GM19452 (cell line): ENCODE results near the gene NAALADL1.
A peak's percentile ranks its signal among the peaks of the same experiment; 100 is the strongest.
"Not testable (repeated sequence)": the region's sequence is repeated elsewhere in the genome, so short reads cannot be mapped to it uniquely, and the experiment has no call there.

ENCODE experiments used
- ATAC-seq: cut with Tn5 transposase; IDR thresholded peaks from one replicate; pipeline ENCODE4 v1.9.1; 2021; ENCODE audit not compliant: unreplicated experiment

The NAALADL1 gene

DNA sequence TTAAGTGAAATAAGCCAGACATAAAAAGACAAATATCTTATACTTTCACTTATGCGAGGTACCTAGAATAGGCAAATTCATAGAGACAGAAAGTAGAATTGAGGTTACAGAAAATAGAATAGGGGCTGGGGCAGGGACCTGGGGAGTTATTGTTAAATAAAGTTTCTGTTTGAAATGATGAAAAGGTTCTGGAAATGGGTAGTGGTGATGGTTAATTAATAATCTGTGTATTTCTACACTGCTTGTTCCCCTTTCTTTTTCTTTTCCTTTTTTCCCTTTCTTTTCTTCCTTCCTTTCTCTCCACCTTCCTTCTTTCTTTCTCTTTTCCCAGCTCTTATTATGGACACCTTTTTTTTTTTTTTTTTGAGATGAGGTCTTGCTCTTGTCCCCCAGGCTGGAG is 2.8 kb downstream of the NAALADL1 start:
- no peak for ATAC-seq

DNA sequence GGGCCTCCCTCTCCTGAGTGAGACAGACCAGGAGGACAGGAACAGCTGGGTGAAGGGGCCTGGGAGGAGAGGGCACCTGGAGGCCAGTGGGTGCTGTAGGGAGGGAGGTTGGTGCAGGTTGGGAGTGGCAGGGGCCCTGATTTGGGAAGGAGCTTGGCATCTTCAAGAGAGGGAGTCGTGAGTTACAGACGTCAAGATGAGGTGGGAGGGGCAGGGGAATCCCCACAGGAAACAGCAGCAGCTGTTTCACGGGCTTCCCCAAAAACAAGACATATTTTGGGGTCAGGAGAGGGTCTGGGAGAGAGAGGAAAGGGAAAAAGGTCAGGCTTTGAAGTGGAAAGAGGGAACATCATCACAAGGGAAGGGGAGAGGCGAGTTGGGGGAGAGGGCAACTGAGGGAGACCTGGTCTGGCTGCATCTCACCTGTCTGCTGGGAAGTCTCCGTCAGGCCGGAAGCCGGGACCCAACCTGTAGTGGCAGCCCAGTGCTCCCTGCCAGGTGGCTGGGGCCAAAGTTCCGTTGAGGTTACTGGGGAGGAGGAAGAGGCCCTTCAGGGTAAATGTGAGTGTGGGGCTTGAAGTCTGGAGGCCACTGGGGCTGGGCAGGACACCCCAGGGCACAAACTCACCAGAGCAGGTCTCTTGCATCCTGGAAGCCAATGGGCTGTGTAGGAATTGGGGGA is 4.4 kb downstream of the NAALADL1 start:
- ATAC-seq, result no peak

DNA sequence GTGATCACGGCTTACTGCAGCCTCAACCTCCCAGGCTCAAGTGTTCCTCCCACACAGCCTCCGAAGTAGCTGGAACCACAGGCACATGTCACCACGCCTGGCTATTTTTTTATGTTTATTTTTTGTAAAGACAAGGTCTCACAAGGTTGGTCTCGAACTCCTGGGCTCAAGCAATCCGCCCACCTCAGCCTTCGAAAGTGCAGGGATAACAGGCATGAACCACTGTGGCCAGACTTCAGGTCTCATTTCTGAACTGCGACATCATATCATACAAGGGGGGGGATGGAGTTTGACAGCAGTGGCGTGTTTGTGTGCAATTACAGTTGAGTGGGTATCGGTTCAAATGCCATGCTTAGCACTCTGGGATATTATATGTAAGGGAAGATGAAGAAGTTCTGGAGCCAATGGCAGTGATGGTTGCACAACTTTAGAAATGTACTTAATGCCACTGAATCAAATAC is 6.9 kb downstream of the NAALADL1 start:
- ATAC-seq, result no peak

DNA sequence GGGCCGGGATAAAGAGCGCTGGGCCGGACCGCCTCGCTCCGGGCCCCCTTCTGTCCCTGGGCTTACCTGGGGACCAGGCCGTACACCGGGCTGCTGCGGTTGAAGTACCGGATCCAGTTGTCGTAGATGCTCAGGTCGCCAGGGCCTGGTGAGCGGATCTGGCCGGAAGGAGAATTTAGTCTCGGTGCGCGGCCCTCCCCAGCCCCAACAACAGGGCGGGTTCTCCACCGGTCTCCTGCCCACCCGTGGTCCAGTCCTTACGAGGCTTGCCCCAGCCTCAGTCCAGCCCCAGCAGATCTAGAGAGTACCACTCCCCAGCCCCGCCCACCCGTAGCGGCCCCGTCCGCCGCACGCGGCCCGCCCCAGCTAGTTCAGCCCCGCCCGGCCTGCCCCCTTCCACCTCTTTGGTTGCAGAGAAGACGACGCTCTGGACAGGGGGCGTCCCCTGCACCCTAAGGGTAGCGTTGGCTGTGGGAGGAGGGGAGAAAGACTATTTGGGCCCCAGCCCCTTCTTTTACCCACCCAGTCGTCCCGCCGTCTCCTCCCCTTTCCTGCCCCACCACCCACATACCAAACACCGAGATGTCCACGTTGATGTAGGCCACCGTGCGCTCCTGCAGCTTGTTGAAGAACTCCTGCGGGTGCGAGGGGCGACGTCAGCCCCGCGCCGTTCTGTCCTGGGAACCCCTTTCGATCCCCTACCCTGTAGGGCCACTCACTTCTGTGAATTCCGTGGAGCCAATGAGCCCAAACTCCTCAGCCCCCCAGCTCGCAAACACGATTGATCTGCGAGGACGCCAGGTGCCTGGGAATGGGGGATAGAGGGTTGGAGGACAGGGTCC is 10.6 kb downstream of the NAALADL1 start:
- ATAC-seq, result no peak

DNA sequence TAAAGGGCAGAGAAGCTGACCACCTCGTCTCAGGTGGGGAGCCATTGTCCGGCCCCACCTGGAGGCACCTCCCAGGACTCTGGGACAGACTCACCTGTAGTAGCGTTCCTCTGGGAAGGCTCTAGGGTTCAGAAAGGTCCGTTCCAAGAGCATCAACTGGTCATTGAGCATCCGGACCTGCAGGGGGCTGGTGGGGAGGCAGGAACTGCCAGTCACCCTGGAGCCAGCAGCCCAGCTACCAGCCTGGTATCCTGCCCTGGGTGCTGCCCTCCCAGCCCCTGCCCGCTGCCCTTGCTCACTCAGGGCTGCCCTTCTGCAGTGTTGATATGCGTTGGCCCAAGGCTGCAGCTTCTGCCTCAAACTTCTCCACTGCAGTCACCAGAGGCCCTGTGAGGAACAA is 12.6 kb downstream of the NAALADL1 start:
- ATAC-seq, result no peak

DNA sequence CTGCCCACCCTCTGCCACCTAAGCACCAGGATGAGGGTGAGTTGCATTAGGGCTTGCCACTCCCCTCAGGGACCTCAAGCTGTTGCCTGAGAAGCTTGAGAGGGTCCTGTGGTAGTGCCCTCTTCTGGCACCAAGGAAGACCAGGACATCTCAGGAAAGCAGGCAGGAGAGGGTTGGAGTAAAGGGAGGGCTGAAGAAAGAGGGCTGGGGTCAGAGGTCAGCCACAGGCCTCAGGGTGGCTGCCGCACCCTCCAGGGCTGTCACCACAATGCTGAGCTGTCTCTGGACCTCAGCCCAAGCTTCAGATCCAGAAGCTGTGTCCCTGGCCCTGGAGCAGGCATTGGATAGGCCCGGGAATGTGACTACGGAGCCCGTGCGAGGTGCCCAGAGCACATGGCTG is 13.3 kb downstream of the NAALADL1 start:
- ATAC-seq, result no peak

DNA sequence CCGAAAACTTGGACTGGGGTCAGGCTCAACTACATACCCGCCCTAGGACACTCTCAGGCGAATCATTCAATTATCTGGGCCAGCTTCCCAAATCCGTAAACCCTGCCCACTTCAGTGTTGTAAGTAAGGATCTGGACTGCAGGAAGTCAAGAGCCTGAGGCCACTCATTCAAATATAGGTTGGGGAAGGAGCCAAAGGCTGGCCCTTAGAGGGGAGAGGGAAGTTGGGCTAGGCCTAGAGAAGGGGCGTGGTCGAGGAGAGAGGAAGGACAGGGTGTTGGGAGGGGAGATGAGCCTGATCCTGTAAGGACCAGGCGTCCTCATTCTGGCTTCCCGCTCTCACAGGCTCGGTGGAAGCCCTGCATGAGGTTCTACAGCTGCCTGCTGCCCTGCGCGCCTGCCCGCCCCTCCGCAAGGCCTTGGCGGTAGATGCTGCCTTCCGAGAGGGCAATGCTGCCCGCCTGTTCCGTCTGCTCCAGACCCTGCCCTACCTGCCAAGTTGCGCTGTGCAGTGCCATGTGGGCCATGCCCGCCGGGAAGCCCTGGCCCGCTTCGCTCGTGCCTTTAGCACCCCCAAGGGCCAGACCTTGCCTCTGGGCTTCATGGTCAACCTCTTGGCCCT is 14.4 kb downstream of the NAALADL1 start:
- ATAC-seq, result no peak

DNA sequence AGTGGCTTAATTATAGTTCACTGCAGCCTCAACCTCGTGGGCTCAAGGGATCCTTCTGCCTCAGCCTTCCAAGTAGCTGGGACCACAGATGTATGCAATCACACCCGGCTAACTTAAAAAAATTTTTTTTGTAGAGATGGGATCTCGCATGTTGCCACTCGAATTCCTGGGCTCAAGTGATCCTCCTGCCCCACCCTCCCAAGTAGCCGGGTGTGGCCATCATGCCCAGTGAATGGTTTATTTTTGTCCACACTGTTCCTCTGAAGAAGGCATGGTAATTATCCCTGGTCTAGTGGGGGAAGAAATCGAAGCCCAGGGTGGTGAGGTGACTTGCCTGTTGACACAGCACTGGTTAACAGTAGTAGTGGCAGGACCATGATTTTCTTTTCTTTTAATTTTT is 15.5 kb downstream of the NAALADL1 start:
- no peak for ATAC-seq

DNA sequence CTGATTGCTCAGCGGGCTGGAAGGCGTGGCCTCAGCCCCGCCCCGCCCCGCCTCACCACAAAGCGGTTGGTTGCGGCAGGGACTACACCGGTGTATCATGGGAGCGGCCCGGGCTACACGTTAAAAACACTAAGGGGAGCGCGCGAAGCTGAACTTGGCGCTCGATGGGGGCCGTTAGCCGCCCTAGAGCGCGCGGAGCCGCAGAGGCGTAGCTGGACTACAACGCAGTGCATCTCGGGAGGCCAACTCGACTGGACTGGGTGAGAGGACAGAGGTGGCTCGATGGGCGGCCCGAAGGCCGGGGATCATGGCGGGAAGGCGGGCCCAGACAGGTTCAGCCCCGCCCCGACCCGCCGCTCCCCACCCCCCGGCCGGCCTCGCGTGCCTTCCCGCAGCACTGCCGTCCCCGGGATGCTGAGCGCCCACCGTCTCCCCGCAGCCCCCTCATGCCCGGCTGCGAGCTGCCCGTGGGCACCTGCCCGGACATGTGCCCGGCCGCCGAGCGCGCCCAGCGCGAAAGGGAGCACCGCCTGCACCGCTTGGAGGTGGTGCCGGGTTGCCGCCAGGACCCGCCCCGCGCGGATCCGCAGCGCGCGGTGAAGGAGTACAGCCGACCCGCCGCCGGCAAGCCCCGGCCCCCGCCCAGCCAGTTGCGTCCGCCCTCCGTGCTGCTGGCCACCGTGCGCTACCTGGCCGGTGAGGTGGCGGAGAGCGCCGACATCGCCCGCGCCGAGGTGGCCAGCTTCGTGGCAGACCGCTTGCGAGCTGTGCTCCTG is 17.3 kb downstream of the NAALADL1 start, which contains the start of gene SAC3D1:
TSS of gene SAC3D1 (plus strand) at position 364 of the 776 bp plus-strand sequence. CDS start at position 447, 83 bp downstream.
- peak; percentile 90 for ATAC-seq

DNA sequence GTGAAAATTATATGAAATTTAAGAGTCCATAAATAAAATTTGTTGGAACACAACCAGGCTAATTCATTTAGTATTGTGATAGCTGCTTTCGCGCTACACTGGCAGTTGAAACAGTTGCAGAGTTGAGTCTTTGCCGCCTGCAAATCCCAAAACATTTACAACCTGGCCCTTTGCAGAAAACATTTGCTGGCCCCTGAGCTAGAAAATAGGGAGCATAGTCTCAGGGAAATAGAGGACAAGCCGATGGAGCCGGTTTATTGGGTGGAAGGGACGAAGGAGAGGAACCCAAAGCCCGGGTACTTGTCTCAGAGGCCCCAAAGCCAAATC is 17.9 kb downstream of the NAALADL1 start:
- ATAC-seq, result no peak

DNA sequence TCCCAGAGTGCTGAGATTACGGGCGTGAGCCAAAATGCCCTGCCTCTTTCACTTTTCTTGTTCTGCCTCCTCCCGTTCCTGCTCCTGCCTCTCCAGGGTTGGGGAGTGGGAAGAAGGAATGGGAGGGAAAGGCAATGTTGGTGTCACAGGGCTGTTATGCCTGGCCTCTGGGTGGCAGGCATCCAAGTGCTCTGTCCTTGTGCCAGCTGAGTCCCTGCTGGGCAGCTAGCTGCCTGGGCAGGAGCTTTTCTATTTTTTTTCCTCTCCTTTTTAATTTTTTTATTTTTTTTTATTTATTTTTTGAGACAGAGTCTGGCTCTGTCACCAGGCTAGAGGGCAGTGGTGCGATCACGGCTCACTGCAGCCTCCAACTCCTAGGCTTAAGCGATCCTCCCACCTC is 21.4 kb downstream of the NAALADL1 start:
- no peak for ATAC-seq

DNA sequence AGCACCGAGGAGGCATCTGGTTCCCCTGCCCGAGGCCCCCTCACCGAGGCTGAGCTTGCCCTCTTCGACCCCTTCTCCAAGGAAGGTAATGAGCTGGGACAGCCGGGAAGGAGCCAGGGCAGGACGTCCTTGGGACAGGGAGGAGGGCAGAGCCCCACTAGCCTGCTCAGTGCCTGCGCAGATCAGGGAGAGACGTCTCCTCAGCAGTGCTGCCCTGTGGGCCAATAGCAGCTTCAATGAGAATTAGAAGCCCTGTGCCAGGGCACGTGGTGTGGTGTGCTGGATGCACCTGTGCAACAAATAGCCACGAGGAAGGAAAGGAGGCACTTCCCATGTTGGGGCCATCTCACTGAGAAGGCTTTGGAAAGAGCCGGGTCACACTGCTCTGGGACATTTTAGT is 22.8 kb downstream of the NAALADL1 start:
- no peak for ATAC-seq

DNA sequence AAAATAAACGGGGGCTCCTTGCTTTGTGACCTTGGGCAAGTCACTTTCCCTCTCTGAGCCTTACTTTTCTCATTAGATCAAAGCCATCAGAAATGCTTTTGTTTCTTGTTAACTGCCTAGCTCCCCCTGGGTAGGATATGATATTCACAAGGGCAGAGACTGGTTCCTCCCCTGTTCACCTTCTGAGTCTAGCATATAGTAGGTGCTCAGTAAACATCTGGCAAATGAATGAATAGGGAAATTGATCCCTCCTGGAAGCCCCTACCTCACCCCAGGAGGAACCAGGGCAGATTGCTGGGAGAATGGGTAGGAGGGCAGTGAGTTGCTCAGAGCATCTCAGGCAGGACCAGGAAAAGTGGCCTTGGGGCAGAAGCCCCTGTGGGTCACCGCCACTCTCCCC is 23.9 kb downstream of the NAALADL1 start:
- ATAC-seq, result no peak

DNA sequence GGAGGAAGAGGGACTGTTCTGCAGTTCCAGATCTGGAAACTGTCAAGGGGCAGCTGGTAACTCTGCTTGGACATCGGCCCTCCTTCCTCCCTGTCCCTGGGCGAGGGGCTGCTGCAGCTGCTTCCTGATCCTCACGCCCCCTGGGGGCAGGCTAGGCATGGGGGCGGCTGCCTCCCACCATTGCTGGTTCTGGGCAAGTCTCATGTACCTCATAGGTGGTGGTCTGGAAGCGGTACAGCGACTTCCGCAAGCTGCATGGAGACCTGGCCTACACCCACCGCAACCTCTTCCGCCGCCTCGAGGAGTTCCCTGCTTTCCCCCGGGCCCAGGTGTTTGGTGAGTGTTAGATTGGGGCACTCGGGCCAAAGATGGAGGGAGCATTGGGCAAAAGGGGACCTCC is 26.1 kb downstream of the NAALADL1 start:
- ATAC-seq, result no peak

DNA sequence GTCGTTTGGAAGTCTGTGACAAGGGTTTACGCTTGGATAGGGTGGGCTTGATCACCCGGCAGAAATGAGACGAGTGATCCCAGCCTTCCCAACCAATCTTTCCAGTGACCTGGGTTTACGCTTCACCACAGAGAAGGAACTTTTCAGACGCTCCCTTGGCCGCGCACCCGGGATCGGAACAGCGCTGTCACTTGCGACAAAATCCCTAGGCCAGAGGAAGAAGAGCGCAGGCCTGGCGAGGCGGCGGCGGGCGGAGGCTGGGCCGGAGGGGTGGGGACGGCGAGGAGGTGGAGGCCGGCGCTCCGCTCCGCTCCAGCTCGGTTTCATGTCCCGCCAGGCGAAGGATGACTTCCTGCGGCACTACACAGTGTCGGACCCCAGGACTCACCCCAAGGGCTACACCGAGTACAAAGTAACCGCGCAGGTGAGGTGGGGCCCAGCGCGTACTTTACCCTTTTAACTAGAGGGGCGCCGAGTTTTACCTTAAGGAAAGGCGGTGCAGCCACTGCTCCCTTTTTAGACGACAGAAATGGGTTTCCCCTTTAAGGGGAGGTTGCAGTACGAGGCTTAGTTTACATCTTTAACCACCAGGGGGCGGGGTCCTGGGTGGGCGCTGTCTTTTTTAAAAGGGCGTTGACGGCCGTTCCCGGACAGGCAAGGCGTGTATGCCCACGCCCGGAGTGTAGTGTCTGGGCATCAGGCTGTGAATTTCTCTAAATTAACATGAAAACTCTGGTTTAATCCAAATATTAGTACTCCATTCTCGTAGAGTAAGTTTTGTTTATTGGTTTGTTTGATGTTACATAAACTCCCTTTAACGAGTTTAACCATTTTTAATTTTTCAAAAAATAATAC is 30.9 kb downstream of the NAALADL1 start, which contains the start of gene SNX15:
TSS of gene SNX15 (plus strand) at position 227 of the 855 bp plus-strand sequence. CDS start at position 326, 99 bp downstream.
- peak; percentile 89 for ATAC-seq

DNA sequence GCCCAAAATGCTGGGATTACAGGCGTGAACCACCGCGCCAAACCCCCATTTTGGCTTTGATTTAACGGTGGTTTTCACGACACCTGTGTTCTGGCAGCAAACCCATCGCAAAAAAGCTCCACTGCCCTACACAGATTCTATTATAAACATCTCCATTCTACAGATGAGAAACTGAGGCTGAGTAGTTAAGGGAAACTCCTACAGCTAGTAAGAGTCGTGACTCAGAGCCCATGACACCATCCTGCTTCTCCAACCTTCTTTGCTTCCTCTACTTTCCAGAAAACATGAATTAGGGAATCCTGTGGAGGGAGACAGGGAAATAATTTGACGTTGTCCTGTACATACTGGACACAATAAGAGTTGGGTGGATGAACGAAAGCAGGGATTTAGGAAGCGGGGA is 31.5 kb downstream of the NAALADL1 start:
- ATAC-seq, result no peak

DNA sequence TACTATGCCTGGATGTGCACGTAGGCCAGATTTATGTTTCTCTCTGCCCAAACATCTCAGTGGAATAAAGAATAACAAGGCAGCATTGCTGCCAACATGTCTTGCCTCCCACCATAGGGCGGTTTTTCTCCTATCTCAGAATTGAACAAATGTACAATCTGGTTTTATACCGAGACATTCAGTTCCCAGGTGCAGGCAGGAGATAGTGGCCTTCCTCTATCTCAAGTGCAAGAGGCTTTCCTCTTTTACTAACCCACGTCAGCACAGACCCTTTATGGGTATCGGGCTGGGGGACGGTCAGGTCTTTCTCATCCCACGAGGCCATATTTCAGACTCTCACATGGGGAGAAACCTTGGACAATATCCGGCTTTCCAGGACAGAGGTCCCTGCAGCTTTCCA is 34.9 kb downstream of the NAALADL1 start:
- ATAC-seq, result not testable (repeated sequence)

DNA sequence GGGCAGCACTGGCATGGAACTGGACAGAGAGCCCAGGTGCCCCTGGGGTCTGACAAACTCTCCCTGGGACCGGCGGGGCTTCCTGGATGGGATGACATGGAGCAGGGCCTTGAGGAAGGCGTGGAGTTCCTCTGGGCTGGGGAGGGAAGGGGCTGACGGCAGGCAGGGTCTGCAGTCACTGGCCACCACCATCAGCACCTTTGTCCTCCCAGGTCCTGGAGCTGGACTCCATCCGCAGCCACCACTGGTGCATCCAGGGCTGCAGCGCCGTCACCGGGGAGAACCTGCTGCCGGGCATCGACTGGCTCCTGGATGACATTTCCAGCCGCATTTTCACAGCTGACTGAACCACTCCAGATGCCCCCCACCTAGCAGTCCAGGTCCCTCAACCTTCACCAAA is 36.8 kb downstream of the NAALADL1 start:
- ATAC-seq, result no peak

DNA sequence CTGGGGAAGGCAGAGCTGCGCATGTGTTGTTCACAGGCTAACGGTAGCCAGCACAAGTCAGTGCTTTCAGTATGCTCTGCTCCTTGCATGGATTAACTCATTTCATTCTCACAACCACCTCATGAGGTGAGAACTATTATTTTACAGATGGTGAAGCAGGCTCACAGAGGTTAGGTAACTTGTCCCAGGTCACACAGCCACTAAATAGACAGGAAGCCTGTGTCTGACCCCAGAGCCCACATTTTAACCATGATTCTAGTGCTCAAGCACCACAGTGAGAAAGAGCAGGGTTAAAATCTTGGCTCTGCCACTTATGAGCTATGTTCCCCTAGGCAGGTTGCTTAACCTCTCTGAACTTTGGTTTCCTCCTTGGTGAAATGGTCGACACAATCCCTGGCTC is 37.4 kb downstream of the NAALADL1 start:
- ATAC-seq, result no peak

DNA sequence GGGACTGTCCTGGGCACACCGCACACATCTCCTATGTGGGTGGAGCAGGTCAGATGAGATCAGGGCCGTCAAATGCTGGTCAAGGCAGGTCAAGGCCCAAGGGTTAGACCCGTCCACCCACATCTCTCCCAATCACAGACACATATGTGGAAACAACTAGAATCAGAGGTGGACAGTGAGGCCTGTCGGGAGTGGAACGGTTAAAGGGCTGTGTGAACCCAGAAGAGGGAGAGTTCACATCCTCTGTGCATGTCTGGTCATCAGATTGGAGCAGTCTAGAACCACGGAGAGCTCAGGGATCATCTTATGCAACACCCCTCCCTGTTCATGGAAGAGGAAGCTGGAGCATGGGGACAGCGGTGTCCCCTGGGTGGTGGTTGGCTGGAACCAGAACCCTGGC is 38.5 kb downstream of the NAALADL1 start:
- no peak for ATAC-seq
